GM21737 (cell line): ENCODE results near the gene MATN1.

ENCODE experiments used
- ATAC-seq: cut with Tn5 transposase; IDR thresholded peaks from one replicate; pipeline ENCODE4 v1.9.1; 2021; ENCODE audit warnings: mild to moderate bottlenecking, moderate library complexity; ENCODE audit not compliant: unreplicated experiment

MATN1 gene

DNA sequence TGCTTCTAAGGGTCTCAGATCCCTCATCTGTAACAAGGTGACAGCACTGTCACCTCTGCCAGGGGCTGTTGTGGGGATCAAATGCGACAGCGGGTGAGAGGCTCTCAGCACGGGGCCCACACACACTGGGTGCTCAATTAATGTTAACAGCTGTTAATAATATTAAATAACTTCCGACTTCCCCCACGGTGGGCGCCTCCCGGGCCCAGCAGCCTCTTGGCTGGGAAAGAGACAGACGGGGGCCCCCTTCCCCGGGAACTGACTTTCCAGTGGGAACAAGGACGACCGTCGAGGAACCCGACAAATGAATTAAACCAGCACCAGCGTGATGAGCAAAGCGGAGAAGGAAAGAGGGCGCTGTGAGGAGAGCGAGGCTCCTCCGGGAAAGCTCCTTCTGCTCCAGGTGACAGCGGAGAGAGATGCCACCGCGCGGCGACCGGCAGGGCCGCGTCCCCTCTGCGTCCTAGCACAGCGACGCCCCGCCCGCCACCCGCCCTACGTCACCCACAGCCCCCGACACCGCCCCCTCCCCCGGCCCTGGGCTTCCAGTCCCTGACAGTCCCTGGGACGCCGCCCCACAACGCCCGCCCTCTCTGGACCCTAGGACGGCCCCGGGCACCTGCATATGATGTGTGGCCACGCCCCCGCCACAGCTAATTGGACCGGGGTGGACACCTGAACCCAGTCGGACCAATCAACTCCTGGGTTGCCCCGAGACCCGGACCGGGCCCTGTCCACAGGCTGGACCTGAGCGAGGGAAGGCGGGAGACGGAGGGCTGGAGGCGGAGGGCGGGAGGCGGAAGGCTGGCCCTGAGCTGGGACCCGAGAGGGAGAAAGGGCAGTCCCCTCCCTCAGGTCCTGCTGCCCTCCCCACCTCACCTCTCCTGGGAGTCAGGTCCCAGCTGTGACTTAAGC lies 38.2 kb downstream of the MATN1 start:
- ATAC-seq, result no peak

DNA sequence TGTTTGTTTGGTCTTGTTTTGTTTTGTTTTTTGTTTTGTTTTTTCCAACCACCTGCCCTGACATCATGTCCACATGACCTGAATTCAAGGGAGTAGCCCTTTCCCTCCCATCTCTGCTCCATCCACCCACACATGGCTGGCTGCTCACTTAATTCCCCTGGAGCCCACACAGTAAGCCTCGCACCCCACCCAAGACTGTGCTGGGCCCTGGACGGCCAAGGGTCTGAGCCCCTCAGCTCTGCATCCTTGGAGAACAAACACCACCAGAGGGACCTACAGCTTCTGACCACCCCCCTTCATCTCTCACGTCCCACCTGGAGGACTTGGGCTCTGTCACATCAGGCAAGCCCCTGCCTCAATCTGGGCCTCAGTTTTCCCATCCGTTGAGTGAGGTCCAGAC lies 39.1 kb downstream of the MATN1 start:
- no peak for ATAC-seq

DNA sequence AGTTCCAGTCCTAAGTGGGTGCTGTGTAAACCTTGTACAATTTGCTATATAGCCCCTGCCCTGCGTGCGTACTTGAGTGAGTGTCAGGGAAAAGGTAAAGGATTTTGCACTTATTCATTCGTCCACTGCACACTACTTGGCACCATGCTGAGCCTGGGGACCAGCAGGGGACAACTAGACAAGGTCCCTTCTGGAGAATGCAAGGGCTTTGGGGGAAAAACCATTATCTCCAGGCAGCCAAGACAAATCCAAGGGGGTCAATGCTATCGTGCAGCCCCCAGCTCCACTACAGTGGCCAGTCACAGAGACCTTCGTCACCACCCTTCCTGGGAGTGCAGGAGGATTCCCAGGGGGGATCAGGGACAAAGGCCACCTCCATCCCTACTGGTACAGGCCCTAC lies 39.7 kb downstream of the MATN1 start:
- ATAC-seq, result no peak

DNA sequence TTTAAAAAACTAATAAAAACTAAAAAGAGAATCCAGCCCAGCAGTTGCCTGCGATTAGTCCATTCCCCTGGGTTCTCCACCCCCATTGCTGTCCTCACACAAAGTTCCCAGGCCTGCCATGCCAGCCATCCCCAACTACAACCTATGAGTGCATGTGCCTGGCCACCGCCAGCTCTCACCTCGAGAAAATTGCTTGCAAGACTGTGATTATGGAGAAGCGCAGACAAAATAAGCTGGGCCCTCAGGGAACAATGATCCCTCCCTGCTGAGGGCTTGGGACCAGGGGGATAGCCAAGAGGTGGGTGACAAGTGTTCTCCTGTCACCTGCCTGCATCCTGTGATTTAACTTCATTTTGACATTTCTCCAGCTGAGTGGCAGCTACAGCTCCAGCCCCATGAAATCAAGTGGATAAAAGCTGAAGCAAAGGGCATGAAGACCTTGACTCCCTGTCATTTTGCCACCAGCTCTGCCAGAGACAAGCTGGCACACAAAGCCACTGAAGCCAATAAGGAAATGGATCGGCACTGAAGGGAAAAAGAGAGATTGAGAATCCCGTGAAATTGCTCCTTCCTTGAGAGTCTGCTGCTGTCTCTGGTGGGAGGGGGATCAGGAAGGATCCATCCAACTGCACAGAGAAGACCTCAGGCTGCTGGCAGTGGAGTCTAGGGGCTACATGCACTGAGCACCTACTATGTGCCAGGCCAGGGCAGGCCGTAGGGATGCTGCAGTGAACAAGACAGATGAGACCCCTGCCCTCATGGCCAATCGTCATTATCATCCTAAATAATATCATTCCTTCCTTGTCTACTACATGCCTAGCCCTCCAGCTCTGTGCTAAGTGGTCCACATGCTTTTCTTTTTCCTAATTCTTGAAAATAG lies 40.7 kb downstream of the MATN1 start:
- no peak for ATAC-seq

DNA sequence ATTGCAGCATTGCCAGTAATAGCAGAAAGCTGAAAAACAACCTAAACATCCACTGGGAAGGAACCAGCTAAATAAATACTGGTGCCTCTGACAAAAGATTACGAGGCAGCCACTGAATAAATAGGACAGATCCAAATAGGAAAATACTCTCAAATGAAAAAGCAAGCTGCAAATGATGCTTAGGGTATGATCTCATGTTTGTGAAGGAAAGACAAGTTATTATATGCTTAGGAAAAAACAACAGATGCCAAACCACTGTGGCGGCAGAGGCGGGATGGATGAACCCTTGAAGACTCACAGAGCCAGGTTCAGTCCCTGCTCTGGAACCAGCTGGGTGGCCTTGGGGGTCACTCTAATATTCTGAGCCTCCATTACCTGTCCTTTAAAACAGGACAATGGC lies 41.6 kb downstream of the MATN1 start:
- no peak for ATAC-seq

DNA sequence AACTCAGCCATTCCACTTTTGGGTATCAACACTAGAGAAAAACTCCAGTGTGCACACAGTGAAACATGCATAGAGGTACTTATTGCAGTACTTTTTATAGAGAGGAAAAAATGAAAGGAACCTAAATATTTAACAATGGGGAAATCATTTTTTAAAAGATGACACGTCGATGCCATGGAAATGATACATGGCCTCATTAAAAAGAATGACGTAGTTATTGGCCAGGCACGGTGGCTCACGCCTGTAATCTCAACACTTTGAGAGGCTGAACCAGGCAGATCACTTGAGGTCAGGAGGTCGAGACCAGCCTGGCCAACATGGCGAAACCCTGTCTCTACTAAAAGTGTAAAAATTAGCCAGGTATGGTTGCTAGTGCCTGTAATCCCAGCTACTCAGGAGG lies 42.5 kb downstream of the MATN1 start:
- ATAC-seq, result no peak

DNA sequence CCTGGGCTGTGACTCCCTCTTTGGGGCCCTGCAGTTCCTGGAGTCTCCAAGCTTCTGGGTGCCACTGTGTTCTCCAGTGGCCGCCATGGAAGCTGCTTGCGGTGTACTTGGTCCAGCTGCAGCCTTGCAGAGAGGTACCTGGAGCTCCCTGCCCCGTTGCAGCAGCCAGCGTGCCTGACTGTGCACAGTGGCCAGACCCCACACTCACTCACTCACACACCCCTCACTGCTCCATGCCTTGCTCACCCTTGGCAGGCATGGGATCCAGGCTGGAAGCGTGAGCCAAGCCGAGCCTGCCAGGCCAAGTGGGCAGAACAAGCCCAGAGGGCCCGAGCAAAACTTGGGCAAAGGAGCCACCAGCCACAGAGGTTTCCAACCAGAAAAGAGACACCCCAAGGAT lies 43.0 kb downstream of the MATN1 start:
- ATAC-seq, result no peak

DNA sequence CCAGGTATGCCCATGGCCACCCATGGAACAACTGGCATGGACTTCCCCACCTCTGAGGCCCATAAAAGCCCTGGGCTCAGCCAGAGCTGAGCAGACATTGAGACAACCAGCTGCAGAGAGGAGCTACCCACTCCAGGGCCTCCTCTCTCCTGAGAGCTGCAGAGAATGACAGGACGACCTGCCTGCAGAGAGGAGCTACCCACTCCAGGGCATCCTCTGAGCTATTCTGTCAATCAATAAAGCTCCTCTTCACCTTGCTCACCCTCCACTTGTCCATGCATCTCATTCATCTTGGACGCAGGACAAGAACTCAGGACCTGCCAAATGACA lies 43.4 kb downstream of the MATN1 start:
- no peak for ATAC-seq

DNA sequence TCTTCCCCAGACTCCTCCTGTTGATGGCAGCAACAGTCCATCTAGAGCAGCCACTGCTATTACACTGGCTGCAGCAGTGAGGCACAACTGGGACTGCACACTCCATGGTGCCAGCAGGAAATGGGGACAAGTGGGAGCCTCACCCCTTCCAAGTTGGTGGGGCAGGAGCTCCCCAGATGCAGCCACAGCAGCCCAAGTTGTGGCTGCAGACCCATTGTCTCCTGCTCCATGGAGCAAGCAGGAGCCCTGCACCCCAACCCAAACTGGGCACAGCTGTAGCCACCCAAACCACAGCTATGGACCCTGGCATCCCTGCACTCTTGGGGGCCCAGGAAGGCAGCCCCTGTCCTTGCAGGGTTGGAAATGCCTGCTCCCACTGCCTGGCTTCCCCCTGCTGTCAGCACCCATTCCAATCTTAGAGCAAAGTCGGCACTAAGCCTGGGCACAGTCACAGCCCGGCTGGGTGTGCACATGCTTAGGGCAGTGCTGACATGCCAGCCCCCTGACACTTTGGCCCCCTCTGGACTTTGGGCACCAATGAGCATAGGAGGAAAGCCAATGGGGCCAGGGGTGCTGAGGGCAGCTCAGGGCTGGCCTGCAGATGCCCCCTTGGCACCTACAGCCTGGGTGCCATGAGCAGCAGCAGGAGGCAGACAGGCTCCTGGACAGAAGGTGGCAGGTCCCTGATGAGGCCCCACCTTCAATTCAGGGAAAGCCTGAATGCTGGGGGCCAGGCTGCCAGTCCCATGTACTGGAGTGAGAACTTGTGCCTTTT lies 44.0 kb downstream of the MATN1 start:
- no peak for ATAC-seq

DNA sequence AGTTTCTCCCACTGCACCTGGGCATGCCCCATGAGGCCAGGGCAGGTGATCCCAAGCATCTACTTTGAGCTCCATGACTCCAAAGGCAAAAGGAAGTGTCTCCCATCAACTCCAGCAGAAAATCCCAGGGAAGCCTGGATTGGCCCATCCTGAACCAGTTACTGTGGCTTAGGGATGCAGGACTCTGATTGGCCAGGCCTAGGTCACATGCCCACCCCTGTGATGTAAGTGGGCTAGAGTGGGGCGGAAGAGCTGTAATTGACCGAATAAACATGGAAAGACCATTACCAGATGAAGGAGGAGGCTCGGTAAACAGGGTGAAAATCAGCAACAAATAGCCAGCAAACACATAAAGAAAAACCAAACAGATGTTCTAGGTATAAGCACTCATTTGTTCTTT lies 45.2 kb downstream of the MATN1 start:
- no peak for ATAC-seq

DNA sequence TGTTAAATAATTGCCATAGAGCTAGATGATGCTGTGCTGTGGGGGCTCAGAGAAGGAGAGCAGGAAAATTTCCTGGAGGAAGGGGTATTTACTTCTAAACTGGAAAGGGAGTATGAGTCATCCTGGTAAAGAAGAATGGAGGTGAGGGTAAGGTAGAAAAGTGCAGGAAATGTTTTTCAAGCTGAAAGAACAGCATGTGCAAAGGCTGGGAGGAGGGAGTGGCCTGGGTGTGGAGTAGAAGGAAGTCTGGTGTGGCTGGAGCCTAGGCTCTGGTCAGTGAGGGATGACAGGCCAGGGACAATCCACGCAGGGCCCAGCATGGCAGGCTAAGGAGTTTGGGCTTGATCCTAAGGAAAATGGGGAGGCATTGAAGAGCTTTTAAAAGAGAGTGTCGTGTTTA lies 45.9 kb downstream of the MATN1 start:
- ATAC-seq, result no peak

DNA sequence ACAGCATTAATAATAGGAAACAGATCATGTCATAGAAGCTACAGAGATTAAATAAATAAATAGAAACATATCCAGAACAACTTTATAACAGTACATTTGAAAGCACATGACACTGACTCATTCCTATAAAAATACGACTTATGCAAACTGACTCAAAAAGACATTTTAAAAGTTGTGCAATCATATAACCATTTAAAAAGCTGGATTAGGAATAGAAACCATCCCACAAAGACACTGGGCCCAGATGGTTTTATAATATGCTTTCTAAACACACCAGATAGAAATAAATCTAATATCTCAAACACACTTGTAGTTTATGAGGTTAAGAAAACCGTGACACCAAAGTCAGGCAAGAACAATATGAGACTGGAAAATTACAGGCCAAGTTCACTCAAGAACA lies 47.6 kb downstream of the MATN1 start:
- no peak for ATAC-seq

DNA sequence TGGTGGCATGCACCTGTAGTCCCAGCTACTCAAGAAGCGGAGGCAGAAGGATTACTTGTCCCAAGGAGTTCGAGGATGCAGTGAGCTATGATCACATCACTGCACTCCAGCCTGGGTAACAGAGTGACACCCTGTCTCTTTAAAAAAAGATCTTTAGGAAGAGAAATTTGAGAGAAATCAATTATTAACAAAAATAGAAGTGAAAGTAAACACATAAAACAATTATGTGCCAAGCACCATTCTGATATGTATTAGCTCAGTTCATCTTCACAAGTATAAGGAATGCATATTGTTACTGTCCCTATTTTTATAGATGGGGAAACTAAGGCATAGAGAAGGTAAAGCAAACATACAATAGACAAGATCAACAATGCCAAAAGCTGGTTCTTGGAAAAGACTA lies 48.1 kb downstream of the MATN1 start:
- no peak for ATAC-seq

DNA sequence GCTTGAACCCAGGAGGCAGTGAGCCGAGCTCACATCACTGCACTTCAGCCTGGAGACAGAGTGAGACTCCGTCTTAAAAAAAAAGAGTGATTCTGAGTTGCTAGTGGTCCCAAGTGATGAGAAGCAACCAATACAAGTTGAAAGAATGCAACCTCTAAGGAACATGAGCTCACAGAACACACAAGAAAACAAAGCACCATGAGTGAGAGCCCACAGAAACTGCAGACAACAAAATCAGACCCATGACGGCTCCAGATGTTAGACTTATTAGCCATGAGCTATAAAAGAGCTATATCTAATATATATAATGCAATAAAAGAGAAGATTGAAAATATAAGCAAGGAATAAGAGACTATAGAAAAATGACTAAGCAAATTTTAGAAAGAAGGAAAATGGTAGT lies 50.0 kb downstream of the MATN1 start:
- no peak for ATAC-seq

DNA sequence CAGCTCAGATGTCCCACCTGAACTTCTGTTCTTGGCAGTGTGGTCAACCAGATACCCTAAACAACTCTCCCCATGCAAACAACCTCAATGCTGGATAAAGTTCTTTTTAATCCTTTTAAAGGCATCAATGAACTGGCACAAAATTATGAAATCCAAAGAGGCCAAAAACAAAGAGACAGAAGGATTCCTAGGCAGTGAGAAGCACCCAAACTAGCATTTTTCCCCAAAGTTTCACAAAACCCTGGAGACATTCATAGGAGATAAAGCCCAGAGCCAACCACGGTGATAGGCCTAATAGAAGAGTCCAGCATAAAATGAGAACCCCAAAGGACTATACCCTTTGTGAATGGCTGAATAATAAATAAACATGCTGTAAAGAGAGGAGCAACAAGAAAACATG lies 50.7 kb downstream of the MATN1 start:
- no peak for ATAC-seq

DNA sequence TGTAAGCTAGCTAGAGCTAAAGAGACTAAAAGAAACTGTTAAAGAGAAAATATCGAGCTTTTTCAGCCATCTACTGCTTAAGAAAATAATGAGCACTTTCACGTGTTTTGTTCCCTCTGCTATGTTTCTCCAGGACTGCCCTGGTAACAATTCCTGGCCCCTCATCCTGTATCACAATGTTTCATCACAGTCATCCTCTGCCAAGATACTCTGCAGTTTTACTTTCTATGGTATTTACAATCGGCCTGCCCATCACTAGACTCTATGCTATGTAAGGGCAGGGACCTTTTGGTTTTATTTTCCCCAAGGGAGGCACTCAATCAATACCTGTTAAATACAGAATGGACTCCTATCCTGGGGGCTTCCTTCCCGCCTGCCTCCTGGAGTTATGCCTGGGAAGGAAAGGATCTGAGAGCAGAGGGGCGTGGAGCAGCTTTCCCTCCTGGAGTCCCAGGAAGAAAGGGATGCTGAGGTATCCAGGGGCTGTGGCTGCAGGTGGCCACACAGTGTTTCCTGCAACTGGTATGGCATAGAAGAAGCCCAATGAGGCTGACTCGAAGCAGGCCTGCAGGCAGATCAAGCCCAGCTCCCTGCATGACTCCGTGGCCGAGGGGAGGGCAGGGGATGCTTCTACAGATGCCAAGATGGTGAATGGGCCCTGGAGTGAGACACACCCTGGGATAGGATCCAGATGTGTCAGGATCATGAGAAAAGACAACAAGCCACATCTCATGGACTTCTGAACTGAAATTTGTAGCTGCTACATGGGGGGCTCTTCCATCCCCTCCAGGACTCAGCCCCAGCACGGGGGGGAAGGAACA lies 52.9 kb downstream of the MATN1 start:
- ATAC-seq, result no peak

DNA sequence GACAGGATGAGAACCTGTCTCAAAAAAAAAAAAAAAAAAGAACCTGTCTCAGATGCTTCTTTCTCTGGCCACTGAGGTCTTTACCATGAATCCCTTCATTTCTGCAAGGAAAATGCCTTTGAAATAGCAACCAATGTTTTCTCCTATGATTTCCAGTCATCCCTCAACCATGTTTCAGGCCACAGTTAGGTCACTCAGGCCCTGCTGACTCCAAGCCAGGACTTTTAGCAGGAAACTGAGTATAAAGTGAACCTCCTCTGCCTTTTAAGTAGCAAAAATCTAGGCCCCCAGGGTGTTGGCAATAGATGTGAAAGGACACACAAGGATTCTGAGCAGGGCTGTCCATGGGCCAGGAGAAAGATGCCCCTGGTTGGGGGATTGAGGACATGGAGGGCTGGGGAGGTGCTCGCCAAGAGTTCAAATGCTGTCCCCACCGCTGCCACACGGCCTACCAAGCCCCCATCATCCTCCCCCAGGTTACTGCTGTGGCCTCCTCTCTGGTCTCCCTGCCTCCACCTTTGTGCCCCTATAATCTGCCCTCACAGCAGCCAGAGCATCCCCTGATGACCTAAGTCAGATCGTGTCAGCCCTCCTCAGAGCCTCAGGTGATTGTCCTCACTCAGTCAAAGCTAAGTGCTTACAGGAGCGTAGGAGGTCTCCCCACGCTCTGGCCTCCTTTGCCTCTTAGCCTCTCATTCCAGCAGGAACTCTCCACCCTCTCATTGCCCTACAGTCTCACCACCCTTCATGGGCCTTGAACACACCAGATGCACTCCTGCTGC lies 54.6 kb downstream of the MATN1 start:
- ATAC-seq, result no peak

DNA sequence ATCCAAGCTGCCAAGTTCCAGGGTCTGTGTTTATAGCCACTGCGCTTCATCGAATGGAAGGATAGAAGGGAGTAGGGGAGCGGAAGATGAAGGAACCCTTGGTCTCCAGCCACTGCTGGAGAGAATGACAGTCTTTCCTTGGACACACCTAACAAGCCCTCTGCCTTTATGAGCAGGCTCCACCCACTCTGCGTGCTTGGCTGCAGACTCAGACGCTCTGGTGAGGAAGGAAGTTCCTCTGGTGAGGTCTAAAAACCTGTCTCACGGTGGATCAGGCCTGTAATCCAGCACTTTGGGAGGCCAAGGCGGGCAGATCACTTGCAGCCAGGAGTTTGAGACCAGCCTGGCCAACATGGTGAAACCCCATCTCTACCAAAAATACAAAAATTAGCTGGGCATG lies 55.4 kb downstream of the MATN1 start:
- no peak for ATAC-seq

DNA sequence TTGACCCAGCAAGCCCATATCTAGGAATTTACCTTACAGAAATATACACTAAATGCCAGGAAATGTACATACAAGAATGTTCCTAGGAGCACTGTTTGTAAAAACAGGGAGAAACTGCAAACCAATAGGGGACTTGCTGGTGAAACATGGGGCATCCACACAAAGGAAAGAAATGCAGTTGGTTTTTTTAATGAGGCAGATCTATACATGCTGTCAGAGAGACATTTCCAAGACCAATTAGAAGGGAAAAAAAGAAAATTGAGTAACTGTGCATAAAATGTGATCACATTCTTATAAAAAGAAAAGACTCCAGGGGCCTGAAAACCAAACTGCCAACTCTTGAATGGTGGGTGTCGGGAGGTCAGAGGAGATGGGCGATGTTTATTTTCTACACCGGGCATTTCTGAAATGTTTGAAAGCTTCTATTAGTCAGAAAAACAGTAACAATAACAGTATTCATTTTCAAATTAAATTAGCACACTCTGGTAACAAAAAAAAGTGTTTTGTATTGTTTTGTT lies 56.6 kb downstream of the MATN1 start:
- no peak for ATAC-seq
